ENCODE measurements around the gene ATAD5.

The ATAD5 gene

GRCh38 chr17:30848021-30848420 is 16.3 kb downstream of the ATAD5 start:
- TF ChIP-seq, protein P1, sequence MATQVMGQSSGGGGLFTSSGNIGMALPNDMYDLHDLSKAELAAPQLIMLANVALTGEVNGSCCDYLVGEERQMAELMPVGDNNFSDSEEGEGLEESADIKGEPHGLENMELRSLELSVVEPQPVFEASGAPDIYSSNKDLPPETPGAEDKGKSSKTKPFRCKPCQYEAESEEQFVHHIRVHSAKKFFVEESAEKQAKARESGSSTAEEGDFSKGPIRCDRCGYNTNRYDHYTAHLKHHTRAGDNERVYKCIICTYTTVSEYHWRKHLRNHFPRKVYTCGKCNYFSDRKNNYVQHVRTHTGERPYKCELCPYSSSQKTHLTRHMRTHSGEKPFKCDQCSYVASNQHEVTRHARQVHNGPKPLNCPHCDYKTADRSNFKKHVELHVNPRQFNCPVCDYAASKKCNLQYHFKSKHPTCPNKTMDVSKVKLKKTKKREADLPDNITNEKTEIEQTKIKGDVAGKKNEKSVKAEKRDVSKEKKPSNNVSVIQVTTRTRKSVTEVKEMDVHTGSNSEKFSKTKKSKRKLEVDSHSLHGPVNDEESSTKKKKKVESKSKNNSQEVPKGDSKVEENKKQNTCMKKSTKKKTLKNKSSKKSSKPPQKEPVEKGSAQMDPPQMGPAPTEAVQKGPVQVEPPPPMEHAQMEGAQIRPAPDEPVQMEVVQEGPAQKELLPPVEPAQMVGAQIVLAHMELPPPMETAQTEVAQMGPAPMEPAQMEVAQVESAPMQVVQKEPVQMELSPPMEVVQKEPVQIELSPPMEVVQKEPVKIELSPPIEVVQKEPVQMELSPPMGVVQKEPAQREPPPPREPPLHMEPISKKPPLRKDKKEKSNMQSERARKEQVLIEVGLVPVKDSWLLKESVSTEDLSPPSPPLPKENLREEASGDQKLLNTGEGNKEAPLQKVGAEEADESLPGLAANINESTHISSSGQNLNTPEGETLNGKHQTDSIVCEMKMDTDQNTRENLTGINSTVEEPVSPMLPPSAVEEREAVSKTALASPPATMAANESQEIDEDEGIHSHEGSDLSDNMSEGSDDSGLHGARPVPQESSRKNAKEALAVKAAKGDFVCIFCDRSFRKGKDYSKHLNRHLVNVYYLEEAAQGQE (IDR thresholded peaks at IDR 0.05; ENCODE audit: insufficient read depth in 1 of 2, low read depth in 2 of 2, low read length in 2 of 2) = no peak
- TF ChIP-seq FOXP2 (optimal IDR thresholded peaks at IDR 0.05; ENCODE audit: borderline replicate concordance, extremely low read depth, extremely low read length, insufficient read depth) (no peak), SIN3A (IDR thresholded peaks at IDR 0.05; ENCODE audit: borderline replicate concordance, insufficient read depth, low read length) (no peak), POLR2AphosphoS5 (IDR thresholded peaks at IDR 0.05; ENCODE audit: low read depth, low read length) (no peak), TAF1 (IDR thresholded peaks at IDR 0.05; ENCODE audit: borderline replicate concordance, insufficient read depth, low read length) (no peak)

GRCh38 chr17:30854146-30854545 is 22.4 kb downstream of the ATAD5 start:
- TF ChIP-seq POLR2AphosphoS5 (IDR thresholded peaks at IDR 0.05; ENCODE audit: low read depth, low read length) (no peak), FOXP2 (optimal IDR thresholded peaks at IDR 0.05; ENCODE audit: borderline replicate concordance, extremely low read depth, extremely low read length, insufficient read depth) (no peak), TAF1 (IDR thresholded peaks at IDR 0.05; ENCODE audit: borderline replicate concordance, insufficient read depth, low read length) (no peak), SIN3A (IDR thresholded peaks at IDR 0.05; ENCODE audit: borderline replicate concordance, insufficient read depth, low read length) (no peak)
- TF ChIP-seq, protein P1 (IDR thresholded peaks at IDR 0.05; ENCODE audit: insufficient read depth in 1 of 2, low read depth in 2 of 2, low read length in 2 of 2) = no peak

GRCh38 chr17:30858556-30859250 is 26.9 kb downstream of the ATAD5 start:
- TF ChIP-seq SIN3A (IDR thresholded peaks at IDR 0.05; ENCODE audit: borderline replicate concordance, insufficient read depth, low read length) = no peak
- TF ChIP-seq, protein P1 (IDR thresholded peaks at IDR 0.05; ENCODE audit: insufficient read depth in 1 of 2, low read depth in 2 of 2, low read length in 2 of 2) = no peak
- no peak for TF ChIP-seq FOXP2 (optimal IDR thresholded peaks at IDR 0.05; ENCODE audit: borderline replicate concordance, extremely low read depth, extremely low read length, insufficient read depth)

DNA sequence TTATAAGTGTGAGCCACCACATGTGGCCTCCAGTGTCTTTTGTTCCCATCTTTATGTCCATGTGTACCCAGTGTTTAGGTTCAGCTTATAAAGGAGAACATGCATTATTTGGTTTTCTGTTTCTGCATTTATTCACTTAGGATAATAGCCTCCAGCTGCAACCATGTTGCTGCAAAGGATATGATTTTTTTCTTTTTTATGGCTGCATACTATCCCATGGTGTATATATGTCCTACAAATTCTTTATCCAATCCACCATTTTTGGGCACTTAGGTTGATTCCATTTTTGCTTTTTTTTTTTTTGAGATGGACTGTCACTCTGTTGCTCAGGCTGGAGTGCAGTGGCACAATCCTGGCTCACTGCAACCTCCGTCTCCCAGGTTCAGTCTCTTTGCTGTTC is 32.9 kb downstream of the ATAD5 start:
- TF ChIP-seq TAF1 (IDR thresholded peaks at IDR 0.05; ENCODE audit: borderline replicate concordance, insufficient read depth, low read length) (no peak), FOXP2 (optimal IDR thresholded peaks at IDR 0.05; ENCODE audit: borderline replicate concordance, extremely low read depth, extremely low read length, insufficient read depth) (no peak)

DNA sequence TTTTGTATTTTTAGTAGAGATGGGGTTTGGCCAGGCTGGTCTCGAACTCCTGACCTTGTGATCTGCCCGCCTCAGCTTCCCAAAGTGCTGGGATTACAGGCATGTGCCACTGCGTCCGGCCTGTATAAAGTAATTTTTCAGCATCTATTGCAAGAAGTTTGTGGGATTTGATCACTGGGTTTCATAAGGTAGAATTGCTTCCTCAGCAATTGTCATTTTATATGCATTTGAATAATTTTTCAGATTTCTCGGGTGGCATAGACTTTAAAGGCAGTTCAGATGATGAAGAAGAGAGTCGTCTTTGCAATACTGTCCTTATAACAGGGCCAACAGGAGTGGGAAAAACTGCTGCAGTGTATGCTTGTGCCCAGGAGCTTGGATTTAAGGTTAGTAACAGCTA is 37.2 kb downstream of the ATAD5 start:
- TF ChIP-seq TAF1 (IDR thresholded peaks at IDR 0.05; ENCODE audit: borderline replicate concordance, insufficient read depth, low read length) (no peak), SIN3A (IDR thresholded peaks at IDR 0.05; ENCODE audit: borderline replicate concordance, insufficient read depth, low read length) (no peak), FOXP2 (optimal IDR thresholded peaks at IDR 0.05; ENCODE audit: borderline replicate concordance, extremely low read depth, extremely low read length, insufficient read depth) (no peak), POLR2AphosphoS5 (IDR thresholded peaks at IDR 0.05; ENCODE audit: low read depth, low read length) (no peak)
- TF ChIP-seq, protein P1 (IDR thresholded peaks at IDR 0.05; ENCODE audit: insufficient read depth in 1 of 2, low read depth in 2 of 2, low read length in 2 of 2) = no peak

Measured in PFSK-1 (cell line).